ENCODE measurements around the gene MTA3. TPM values are rescaled to one million over a fixed set of nuclear protein-coding genes. Genes with fewer than 3 reads are reported as not detected.

Gene MTA3
- total and polyA plus RNA-seq, 2 of the 8 experiments (the other 6 are each of a cell fraction or from before 2014, with no cell fraction given) = 125 to 184 TPM

DNA sequence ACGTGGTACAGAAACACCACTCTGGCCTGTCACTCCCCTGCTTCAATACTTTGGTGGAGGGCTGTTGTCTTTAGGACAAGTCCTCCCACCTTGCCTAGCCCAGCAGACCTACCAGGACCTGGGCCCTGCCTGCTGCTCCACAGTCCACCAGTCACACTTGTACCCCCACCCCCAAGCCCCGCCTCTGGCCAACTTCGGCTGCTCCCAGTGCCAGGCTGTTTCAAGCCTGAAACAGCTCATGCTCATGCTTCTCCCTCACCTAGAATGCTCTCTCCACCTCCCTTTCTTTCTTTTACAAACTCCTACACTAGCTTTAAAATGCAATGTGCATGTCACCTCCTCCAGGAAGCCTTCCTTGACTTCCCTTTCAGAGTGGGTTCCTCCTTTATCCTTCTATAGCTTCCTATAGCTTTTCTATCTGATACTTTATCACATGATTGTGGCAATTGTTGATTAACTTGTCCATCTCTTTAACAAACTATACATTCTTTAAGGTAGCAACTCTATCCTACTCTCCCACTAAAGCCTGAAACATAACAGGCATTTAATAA is 200.3 kb downstream of the MTA3 start:
- 77% methylated on average over 3 of the region's 3 CpGs; no CpG with 5 or more reads in 1 of the 2 experiments for WGBS, 2 experiments (ENCODE audit: extremely low coverage in 1 of 2, insufficient coverage in 1 of 2, insufficient read length in 1 of 2, insufficient replicate concordance in 2 of 2, low coverage in 1 of 2, low lambda C conversion rate in 2 of 2, missing lambda C conversion rate in 1 of 2)
- TF ChIP-seq SUZ12 (IDR thresholded peaks at IDR 0.05; ENCODE audit: low read length) (no peak), POLR2A (IDR thresholded peaks at IDR 0.05; ENCODE audit: control extremely low read depth in 1 of 2, low read depth in 2 of 2, low read length in 2 of 2) (no peak), SRF (IDR thresholded peaks at IDR 0.05; ENCODE audit: low read depth, low read length) (no peak), MAX (IDR thresholded peaks at IDR 0.05) (no peak), TCF12 (IDR thresholded peaks at IDR 0.05; ENCODE audit: low read depth, low read length) (no peak), RNF2 (IDR thresholded peaks at IDR 0.05; ENCODE audit: borderline replicate concordance, low read depth, low read length, missing control alignments, poor library complexity, severe bottlenecking) (no peak), TBP (IDR thresholded peaks at IDR 0.05; ENCODE audit: low read depth, low read length) (no peak), KDM1A (IDR thresholded peaks at IDR 0.05; ENCODE audit: borderline replicate concordance, low read length) (no peak), GTF2F1 (IDR thresholded peaks at IDR 0.05; ENCODE audit: borderline replicate concordance, low read depth, low read length) (no peak), NRF1 (IDR thresholded peaks at IDR 0.05; ENCODE audit: low read depth, low read length) (no peak), SIRT6 (IDR thresholded peaks at IDR 0.05; ENCODE audit: low read length) (no peak), CHD2 (IDR thresholded peaks at IDR 0.05; ENCODE audit: low read length) (no peak)
- TF ChIP-seq, protein P1, sequence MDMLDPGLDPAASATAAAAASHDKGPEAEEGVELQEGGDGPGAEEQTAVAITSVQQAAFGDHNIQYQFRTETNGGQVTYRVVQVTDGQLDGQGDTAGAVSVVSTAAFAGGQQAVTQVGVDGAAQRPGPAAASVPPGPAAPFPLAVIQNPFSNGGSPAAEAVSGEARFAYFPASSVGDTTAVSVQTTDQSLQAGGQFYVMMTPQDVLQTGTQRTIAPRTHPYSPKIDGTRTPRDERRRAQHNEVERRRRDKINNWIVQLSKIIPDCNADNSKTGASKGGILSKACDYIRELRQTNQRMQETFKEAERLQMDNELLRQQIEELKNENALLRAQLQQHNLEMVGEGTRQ (IDR thresholded peaks at IDR 0.05; ENCODE audit: low read length) = no peak
- no peak overlapping the region for H3K4ac ChIP-seq (replicated peaks; ENCODE audit: insufficient read length, low read depth, low read length)
- H2BK120ac ChIP-seq (replicated peaks; ENCODE audit: low read depth, low read length) = no peak overlapping the region
- H4K5ac ChIP-seq (ENCODE audit: insufficient read length, low read depth, low read length) = no peak overlapping the region
- H2BK12ac ChIP-seq (ENCODE audit: low read depth, low read length) = no peak overlapping the region
- H2AFZ ChIP-seq (ENCODE audit: low read length) = no peak overlapping the region
- no peak overlapping the region for H4K91ac ChIP-seq (replicated peaks; ENCODE audit: insufficient read length, low read length)
- no peaks in the 10 kb centered on the region for H4K20me1 ChIP-seq (replicated peaks in 1 of 2; ENCODE audit: control insufficient read depth in 1 of 2, insufficient read depth in 2 of 2, low read length in 2 of 2)
- no peak overlapping the region for H3K14ac ChIP-seq (ENCODE audit: insufficient read length)
- FAIRE-seq = no peak
- H3K56ac ChIP-seq (replicated peaks; ENCODE audit: insufficient read length, low read depth, low read length) = no peak overlapping the region
- no peak overlapping the region for H3K18ac ChIP-seq (ENCODE audit: extremely low read depth, low read length)
- H3K4me1 ChIP-seq (replicated peaks in 1 of 4; ENCODE audit: control insufficient read depth in 3 of 4, insufficient read depth in 4 of 4, low read length in 3 of 4) = peaks cover 1 to 16% (median 6%) of the 10 kb centered on the region in 4 experiments; a peak in 4 of 7 replicates
- ChIA-PET POLR2A (ENCODE audit: partially characterized antibody) (interaction anchor here (0.7 to 2.1 kb wide), 5 partner anchors 8 to 42 kb away, joined by 3 to 6 read pairs (median 4); no protein-coding TSS in a partner anchor), CTCF (ENCODE audit: partially characterized antibody) (interaction anchor here (1.0 to 4.1 kb wide), 8 partner anchors 12 to 339 kb away, joined by 3 to 35 read pairs (median 4); no protein-coding TSS in a partner anchor)
- no peak overlapping the region for H3K9ac ChIP-seq (replicated peaks in 1 of 4; ENCODE audit: extremely low read depth in 1 of 4, low read depth in 3 of 4, low read length in 3 of 4)
- H3K4me2 ChIP-seq (ENCODE audit: insufficient read depth in 1 of 2, low read depth in 2 of 2, low read length in 2 of 2) = no peak overlapping the region
- no peaks in the 10 kb centered on the region for H3K27me3 ChIP-seq (replicated peaks in 1 of 4; ENCODE audit: control insufficient read depth in 3 of 4, extremely low read depth in 1 of 4, insufficient read depth in 3 of 4, low read length in 3 of 4)
- no peak overlapping the region for H2BK20ac ChIP-seq (ENCODE audit: low read length)
- H3K79me1 ChIP-seq (ENCODE audit: low read depth, low read length) = no peaks in the 10 kb centered on the region
- H3K79me2 ChIP-seq (ENCODE audit: control insufficient read depth in 1 of 2, insufficient read depth in 2 of 2, low read length in 2 of 2) = no peaks in the 10 kb centered on the region
- no peak overlapping the region for H3K23ac ChIP-seq (ENCODE audit: insufficient read length)
- no peaks in the 10 kb centered on the region for H3K9me3 ChIP-seq (ENCODE audit: insufficient read depth in 2 of 2, low read depth in 1 of 2, low read length in 1 of 2)
- no peak overlapping the region for H3K27ac ChIP-seq (ENCODE audit: low read depth, low read length)
- no peak overlapping the region for H2BK5ac ChIP-seq (ENCODE audit: low read depth, low read length)
- H3K4me3 ChIP-seq (ENCODE audit: extremely low read depth in 1 of 4, insufficient read depth in 2 of 4, low read depth in 3 of 4, low read length in 4 of 4) = no peak overlapping the region
- H3K36me3 ChIP-seq (ENCODE audit: control insufficient read depth in 2 of 4, insufficient read depth in 4 of 4, low read length in 3 of 4) = no peaks in the 10 kb centered on the region
- peak in 1 of 2 experiments; percentile 45 for DNase-seq (ENCODE audit: low read depth in 1 of 2, low spot score in 2 of 2)
- no peak overlapping the region for H2BK15ac ChIP-seq (ENCODE audit: low read length)
- H4K8ac ChIP-seq (ENCODE audit: extremely low read depth, insufficient read depth, low read length) = no peak overlapping the region
- no peak overlapping the region for H2AK5ac ChIP-seq (ENCODE audit: low read depth, low read length)
- no peaks in the 10 kb centered on the region for H3K23me2 ChIP-seq (ENCODE audit: low read depth, low read length)

Measured in H1 (cell line).